UCSD-AML1 (cell line): ENCODE measurements around the gene RPUSD2.

ENCODE experiments used
- DNase-seq: peaks from one replicate; lab custom pipeline; 2025; ENCODE audit not compliant: unreplicated experiment; lab: John Stamatoyannopoulos, UW

Gene RPUSD2, protein sequence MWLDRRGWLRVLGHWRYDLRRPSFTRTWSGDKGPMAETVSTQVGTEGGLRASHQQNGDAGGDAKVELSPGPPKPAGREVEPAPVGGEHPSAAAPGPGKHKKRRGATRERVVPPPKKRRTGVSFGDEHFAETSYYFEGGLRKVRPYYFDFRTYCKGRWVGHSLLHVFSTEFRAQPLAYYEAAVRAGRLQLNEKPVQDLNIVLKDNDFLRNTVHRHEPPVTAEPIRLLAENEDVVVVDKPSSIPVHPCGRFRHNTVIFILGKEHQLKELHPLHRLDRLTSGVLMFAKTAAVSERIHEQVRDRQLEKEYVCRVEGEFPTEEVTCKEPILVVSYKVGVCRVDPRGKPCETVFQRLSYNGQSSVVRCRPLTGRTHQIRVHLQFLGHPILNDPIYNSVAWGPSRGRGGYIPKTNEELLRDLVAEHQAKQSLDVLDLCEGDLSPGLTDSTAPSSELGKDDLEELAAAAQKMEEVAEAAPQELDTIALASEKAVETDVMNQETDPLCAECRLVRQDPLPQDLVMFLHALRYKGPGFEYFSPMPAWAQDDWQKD

DNA sequence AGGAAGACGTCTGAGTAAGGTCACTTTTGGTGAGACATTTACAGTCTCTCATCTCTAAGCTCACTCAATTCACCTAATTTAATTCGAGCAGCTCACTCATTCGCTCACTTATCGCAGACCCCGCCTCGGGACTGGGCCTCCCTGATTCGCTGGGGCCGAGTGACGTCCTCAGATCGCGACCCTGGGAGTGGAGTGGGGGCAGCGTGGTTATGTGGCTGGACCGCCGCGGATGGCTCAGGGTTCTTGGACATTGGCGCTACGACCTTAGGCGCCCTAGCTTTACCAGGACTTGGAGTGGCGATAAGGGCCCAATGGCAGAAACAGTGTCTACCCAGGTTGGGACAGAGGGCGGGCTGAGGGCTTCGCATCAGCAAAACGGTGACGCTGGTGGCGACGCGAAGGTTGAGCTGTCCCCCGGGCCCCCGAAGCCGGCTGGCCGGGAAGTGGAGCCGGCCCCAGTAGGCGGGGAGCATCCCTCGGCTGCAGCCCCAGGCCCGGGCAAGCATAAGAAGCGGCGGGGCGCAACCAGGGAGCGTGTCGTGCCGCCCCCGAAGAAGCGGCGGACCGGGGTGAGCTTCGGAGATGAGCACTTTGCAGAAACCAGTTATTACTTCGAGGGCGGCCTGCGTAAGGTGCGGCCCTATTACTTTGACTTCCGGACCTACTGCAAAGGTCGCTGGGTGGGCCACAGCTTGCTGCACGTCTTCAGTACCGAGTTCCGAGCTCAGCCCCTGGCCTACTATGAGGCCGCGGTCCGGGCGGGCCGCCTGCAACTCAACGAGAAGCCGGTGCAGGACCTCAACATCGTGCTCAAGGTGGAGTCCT, at the start of gene RPUSD2:
Gene RPUSD2, plus strand, starts transcription at position 171 of the 825 bp plus-strand sequence. Its CDS starts 39 bp downstream, at position 210.
- DNase-seq = peak; percentile 89

DNA sequence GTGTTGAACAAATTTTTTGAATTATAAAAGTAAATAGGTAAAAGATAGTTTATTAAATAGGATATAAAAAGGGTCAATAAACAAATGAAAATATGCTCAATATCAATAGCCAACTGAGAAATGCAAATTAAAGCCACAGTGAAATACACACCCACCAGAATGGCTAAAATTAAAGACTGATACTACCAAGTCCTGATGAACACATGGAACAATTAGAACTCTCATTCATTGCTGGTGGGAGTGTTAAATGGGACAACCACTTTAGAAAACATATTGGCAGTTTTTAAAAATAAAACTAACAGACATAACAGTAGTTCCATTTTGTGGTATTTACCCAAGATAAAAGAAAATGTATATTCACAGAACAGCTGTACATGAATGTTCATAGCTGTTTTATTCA, 45.5 kb upstream of the RPUSD2 start:
- DNase-seq = no peak

DNA sequence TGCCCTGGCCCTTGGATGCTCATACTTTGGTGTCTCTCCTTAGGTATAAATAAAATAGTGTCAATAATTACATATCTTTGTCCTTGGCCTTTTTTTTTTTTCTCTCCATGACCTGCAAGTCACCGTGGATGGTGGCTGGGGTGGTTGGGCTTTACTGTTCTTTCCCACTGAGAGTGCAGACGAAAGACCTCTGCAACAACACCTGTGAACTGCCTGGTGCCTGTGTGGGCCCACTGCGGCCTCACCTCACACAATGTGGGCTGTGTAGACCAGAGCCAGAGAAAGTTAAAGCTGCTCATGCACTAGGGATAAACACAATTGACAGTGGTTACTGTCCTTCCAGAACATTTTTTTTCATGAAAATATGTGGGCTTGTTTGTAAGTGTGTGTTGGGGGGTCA, 43.2 kb upstream of the RPUSD2 start:
- no peak for DNase-seq

DNA sequence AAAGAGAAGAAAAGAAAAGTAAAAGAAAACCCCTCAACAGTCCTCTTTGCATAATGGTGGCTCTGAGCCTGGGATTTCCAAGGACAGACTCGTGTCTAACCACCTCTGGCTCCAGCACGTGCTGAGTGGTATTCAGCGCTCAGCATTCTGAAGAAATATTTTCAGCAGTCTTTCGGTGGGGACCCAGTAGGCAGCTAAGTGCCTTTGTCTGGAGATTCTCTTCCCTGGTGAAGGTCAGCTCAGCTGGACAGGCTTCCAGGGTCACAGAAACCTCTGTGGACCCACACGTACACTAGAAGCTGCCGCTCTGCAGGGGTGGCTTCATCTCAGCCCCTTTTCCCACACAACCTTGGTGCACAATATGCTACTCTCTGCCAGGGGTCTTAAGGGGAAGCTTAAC, 40.3 kb upstream of the RPUSD2 start:
- no peak for DNase-seq

DNA sequence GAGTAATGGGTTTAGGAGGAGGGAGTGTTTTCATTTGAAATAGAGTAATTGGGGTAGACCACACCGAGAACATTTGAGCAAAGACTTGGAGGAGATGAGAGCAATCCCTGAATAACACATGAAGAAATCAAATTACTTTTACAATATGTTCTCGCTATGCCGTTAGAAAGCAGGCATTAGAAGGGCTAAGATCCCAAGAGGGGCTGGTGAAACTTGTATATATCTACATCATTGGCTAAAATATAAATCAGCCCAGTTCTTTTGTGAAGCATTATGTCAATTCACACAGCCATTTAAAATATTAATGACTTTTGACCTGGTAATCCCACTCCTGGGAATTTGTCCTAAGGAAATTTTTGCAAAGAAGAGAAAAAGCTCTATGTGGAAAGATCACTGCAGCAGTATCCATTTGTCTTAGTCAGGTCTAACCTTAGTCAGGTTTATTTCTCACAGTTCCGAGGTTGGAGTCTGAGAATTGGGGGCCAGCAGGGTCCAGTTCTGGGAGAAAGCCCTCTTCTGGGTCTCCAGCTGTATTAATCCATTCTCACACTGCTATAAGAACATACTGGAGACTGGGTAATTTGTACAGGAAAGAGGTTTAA, 35.2 kb upstream of the RPUSD2 start:
- DNase-seq = no peak

DNA sequence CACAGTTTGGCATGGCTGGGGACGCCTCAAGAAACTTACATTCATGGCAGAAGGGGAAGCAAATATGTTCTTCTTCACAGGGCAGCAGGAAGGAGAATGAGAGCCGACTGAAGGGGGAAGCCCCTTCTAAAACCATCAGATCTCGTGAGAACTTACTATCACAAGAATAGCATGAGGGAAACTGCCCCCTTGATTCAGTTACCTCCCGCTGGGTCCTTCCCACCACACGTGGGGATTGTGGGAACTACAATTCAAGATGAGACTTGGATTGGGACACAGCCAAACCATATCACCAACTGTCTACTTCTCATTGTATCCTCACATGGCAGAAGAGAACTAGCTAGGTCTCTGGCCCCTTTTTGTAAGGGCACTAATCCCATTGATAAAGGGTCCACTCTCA, 34.7 kb upstream of the RPUSD2 start:
- no peak for DNase-seq

DNA sequence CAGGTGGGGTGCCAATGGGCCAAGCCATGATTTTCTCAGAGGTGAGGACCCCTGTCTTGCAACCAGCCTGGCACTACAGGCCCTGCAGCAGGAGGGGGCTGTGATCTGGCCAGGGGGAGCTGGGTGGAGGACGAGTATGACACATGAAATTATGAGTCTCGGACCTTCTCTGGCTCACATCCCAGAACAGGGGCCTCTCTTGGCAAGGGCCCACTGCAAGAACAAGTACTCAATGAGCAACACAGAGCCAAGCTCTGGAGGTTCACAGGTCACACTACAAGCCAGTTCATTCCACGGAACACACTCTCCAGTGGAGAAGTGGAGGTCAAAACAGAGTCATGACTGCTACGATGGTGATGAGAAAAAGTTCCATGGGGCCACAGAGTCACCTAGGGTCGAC, 32.6 kb upstream of the RPUSD2 start:
- DNase-seq = no peak

DNA sequence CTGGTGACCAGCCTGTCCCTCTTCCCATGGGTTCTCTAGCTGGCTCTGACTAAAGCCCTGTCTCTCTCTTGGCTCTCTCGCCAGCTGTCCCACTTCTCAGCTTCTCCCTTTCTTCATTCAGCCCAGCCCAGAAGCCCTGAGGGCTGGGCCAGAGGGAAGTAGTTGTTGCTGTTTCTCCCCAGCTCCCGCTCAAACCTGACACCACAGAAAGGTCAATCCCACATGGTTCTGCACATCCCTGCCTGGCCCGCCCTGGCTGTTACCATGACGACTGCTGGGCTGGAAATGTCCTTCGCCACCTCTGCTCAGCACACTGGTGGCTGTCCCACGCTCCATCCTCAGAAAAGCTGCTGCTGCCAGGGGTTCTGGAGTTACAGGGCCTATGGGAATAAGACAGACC, 30.1 kb upstream of the RPUSD2 start:
- DNase-seq = no peak

DNA sequence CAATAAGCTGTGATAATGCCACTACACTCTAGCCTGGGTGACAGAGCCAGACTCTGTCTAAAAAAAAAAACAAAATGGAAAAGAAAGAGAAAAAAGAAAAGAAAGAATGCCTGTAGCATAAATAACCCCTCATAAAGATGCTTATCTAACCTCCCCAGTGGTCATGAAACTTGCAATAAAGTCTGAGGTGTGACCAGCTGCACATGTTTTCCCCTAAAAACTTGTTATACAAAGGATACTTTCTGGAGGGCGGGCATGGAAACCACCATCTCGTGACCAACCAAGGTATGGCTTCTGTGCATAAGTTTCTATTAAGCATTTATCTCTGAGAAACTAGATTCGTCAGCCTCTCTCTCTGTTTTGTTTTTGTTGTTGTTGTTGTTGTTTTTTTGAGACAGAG, 26.0 kb upstream of the RPUSD2 start:
- DNase-seq = no peak

DNA sequence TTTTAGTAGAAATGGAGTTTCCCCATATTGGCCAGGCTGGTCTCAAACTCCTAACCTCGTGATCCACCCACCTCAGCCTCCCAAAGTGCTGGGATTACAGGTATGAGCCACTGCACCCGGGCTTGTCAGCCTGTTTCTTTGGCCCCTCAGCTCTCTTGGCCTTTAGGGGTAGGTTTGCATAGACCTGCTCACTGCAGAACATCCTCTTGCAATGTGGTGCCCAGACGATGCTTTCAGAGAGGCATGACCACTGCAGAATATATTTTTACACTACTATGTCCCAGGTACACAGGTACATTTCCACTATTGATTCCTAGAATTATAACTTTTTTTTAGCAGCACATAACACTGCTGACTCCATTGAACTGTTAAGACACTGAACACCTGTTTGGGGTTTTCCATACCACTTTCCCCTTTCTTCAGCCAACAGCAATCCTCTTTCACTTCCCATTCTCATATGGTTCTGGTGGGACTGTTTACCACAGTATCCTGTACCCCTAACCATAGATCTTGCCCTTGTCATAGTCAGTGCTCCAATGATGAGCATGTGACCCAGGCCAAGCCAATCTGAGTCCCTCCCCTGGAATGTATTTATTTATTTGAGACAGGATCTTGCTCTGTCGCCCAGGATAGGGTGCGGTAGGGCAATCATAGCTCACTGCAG, 25.3 kb upstream of the RPUSD2 start:
- DNase-seq = no peak

DNA sequence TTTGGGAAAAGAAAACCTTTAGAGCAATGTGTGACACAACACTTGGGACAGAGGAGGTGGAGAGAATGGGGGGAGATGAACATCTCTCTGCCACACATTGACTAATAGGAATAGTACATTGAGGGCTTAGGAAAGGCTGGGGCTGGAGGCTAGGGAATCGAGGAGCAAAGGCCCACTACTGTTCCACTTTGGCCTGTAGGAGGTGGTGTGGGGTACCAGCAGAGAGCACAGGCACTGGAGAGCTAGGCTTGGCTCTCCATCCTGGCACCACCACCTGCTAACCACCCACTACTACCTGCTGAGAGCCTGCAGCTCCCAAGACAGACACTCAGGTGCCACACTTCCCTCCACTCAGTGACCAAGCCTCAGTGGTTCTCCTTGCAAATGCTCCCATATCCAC, 23.6 kb upstream of the RPUSD2 start:
- no peak for DNase-seq

DNA sequence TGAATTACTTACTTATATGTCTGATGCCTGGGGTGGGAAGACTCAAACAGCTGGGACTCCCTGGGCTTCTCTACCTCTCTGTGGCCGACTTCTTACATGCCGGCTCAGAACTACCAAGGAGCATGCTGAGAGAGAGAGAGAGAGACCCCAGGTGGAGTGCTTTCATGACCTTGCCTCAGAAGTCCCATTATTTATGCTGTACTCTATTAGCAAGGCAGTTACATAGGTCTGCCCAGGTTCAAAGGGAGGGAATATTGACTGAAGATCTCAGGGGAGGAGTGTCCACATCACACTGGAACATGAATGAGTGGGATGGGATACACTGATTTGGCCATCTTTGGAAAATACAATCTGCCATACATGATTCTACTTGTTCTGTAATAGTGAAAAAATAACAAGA, 20.5 kb upstream of the RPUSD2 start:
- no peak for DNase-seq

DNA sequence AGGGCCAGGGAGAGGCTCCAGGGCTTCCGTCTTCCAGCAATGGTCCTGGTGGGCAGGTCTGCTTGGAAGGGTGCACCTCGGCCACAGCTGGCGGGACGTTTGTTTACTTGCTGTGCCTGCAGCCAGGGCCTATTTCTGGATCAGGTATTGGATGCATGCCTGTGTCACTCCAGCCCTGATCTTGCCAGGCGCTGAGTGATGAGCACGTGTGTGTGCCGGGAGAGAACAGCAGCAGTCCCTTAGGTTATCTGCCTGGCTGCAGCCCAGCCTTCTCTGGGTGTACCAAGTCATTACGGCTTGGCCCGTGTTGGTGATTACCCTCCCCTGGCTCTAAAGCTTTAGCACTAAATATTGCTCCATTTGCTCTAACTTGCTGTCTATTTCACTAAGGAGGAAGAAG, 19.2 kb upstream of the RPUSD2 start:
- DNase-seq = no peak

DNA sequence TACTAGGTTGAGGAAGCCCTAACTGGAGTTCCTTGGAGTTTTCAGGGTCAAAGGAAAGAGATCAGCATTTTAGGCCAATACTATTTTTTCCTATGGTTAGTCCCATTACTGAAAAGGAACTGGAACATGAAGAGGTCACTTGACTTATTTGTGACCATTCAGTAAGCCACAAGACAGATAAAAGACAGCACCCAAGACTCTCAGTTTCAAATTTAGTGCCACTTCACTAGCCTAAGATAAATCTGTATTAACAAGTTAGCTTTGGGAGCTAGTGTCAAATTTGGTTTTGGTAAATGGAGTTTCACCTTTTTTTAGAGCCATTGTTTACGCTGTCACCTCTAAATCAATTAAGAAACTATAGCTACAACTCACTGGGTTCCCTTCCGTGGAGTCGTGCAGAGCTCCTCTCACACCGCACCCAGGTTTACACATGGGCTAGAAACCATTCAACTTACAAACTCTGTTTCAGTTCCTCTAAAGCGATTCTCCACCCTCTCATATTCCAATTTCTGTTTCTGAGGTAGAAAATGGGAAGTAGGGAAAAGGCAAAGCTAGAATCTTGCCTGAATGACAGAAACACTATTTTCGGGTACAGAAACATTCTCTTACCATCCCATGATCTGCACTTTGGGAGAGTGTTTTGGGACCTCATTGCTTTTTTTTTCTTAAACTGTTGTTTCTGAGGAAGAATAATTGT, 18.6 kb upstream of the RPUSD2 start:
- DNase-seq = no peak

DNA sequence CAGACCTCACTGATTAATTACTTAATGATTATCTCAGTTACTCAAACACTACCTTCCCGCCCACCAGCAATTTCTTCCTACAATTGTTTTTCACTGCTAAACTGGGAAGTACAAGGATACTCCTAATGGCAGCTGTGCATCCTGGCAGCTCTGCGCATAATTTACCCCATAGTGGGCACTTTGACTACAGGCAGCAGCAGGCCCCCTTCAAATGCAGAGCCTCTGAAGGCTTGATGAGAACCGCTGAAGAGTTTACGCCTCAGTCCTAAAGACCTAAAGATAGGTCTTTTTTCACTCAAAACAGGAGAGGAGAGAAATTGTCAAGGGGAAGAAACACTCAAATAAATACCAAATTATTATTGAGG, 15.0 kb upstream of the RPUSD2 start:
- no peak for DNase-seq

DNA sequence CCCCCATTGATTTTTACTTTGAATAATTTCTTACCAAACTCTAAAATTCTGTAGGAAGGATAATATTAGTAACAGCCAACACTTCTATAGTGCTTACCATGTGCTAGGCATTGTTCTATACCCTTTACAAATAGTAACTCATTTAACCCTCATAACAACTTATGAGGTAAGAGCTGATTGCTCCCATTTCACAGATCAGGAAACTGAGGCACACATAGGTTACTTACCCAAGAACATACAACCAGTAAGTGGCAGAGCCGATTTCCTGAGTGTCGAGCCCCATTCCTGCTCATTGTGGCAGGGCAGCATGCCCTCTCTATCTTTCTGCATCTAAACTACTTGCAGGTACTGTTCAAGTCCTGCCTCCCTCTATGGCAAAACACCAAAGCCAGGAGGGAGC, 13.2 kb upstream of the RPUSD2 start:
- DNase-seq = no peak

DNA sequence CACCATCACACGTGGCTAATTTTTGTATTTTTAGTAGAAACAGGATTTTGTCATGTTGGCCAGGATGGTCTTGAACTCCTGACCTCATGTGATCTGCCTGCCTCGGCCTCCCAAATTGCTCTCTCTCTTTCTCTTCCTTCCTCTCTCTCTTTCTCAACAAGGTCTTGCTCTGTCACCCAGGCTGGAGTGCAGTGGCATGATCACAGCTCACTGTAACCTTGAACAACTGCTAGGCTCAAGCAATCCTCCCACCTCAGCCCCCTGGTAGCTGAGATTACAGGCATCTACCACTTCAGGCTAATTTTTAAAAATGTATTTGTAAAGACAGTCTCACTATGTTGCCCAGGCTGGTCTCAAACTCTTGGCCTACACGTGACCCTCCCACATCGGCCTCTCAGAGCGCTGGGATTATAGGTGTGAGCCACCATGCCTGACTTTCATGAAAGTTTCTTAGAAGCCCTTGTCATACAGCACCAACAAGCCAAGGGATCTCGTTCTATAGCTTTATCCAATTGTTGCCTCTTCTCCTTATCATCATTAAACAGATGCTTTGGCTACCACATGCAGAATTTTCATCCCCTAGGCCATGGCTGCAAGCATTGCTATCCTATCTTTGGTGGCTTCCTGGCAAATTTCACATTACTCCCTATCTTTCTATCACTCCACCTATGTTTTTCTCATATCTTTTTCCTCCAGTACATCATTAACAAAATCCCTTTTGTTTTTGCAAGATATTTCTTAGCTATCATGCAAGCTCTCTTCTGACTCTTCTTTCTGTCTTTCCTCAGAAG, 10.0 kb upstream of the RPUSD2 start:
- DNase-seq = no peak

DNA sequence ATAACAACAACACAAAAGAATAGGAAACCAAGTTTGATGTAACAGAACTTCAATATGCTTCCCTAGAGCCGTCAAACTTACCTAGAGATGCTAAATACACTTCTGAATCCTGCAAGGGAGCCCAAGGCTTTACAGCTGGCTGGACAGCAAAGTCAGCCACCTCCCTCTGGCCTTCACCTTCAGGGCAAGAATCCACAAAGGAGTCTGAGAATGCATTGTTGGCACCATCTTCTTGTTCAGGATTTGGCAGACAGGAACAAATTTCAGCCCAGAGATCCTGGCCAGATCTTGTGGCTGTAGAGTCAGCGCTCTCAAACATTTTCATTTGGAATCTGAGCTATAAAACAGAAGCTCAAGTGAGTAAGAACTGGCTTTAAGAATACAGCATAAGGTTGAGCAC, 6.4 kb upstream of the RPUSD2 start:
- DNase-seq = no peak

DNA sequence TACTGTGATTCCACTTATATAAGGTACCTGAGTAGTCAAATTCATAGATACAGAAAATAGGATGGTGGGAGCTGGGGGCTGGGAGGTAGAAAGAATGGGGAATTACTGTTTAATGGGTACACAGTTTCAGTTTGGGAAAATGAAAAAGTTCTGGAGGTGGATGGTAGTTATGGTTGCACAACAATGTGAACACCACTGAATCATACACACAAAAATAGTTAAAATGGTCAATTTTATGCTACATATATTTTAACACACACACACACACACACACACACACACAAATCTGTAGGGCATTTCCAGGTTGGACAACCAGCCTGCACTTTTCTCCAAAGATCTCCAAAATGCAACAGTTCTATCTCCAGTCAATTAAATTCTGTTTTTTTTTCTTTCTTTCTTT, 5.7 kb upstream of the RPUSD2 start:
- DNase-seq = no peak
